ENCODE data around the gene TICRR. TPM values are rescaled to one million over a fixed set of nuclear protein-coding genes. Genes with fewer than 3 reads are reported as not detected.

Gene TICRR
- total RNA-seq, 1 experiment from 2014 or later: 20.5 TPM

GRCh38 chr15:89539027-89539426 lies 36.2 kb upstream of the TICRR start:
- ChIA-PET POLR2A (no interaction called here), CTCF (interaction anchor here (0.7 kb wide), 1 partner anchor 367 kb away, joined by 3 read pairs; no protein-coding TSS in a partner anchor)
- no TSS peak for BruUV-seq (replicated peaks)
- TF ChIP-seq TCF7L2 (IDR thresholded peaks at IDR 0.05; ENCODE audit: low read depth, low read length) (no peak), POLR2AphosphoS5 (IDR thresholded peaks at IDR 0.05; ENCODE audit: low read depth, low read length) (no peak)
- TF ChIP-seq, protein P1, sequence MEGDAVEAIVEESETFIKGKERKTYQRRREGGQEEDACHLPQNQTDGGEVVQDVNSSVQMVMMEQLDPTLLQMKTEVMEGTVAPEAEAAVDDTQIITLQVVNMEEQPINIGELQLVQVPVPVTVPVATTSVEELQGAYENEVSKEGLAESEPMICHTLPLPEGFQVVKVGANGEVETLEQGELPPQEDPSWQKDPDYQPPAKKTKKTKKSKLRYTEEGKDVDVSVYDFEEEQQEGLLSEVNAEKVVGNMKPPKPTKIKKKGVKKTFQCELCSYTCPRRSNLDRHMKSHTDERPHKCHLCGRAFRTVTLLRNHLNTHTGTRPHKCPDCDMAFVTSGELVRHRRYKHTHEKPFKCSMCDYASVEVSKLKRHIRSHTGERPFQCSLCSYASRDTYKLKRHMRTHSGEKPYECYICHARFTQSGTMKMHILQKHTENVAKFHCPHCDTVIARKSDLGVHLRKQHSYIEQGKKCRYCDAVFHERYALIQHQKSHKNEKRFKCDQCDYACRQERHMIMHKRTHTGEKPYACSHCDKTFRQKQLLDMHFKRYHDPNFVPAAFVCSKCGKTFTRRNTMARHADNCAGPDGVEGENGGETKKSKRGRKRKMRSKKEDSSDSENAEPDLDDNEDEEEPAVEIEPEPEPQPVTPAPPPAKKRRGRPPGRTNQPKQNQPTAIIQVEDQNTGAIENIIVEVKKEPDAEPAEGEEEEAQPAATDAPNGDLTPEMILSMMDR (IDR thresholded peaks at IDR 0.05): no peak
- TF ChIP-seq, protein P2, sequence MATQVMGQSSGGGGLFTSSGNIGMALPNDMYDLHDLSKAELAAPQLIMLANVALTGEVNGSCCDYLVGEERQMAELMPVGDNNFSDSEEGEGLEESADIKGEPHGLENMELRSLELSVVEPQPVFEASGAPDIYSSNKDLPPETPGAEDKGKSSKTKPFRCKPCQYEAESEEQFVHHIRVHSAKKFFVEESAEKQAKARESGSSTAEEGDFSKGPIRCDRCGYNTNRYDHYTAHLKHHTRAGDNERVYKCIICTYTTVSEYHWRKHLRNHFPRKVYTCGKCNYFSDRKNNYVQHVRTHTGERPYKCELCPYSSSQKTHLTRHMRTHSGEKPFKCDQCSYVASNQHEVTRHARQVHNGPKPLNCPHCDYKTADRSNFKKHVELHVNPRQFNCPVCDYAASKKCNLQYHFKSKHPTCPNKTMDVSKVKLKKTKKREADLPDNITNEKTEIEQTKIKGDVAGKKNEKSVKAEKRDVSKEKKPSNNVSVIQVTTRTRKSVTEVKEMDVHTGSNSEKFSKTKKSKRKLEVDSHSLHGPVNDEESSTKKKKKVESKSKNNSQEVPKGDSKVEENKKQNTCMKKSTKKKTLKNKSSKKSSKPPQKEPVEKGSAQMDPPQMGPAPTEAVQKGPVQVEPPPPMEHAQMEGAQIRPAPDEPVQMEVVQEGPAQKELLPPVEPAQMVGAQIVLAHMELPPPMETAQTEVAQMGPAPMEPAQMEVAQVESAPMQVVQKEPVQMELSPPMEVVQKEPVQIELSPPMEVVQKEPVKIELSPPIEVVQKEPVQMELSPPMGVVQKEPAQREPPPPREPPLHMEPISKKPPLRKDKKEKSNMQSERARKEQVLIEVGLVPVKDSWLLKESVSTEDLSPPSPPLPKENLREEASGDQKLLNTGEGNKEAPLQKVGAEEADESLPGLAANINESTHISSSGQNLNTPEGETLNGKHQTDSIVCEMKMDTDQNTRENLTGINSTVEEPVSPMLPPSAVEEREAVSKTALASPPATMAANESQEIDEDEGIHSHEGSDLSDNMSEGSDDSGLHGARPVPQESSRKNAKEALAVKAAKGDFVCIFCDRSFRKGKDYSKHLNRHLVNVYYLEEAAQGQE (IDR thresholded peaks at IDR 0.05; ENCODE audit: insufficient read depth in 1 of 2, low read depth in 2 of 2, low read length in 1 of 2): no peak
- no peaks in the 10 kb centered on the region for H3K36me3 ChIP-seq (ENCODE audit: control insufficient read depth, insufficient read depth, low read length)
- no peak overlapping the region for H3K4me3 ChIP-seq (ENCODE audit: low read depth in 2 of 2, low read length in 2 of 2)
- H3K27ac ChIP-seq (ENCODE audit: low read length): no peak overlapping the region
- in situ Hi-C loops (cut with HindIII; ENCODE audit: low pct_unique_long_range_greater_than_20kb, low sequenced_read_pairs): no loop called here
- intact Hi-C loops (cut with micrococcal nuclease; ENCODE audit: unreplicated experiment): no loop called here
- ATAC-seq (no peak), DNase-seq (ENCODE audit: low read depth, low spot score) (no peak)
- no peaks in the 10 kb centered on the region for H3K4me1 ChIP-seq (ENCODE audit: control insufficient read depth, insufficient read depth, low read length)
- no peaks in the 10 kb centered on the region for H3K27me3 ChIP-seq (ENCODE audit: control insufficient read depth, insufficient read depth, low read length)
- H3K9me3 ChIP-seq (ENCODE audit: control insufficient read depth, insufficient read depth, low read depth, low read length): peaks cover 5% of the 10 kb centered on the region; the same call in 1 of the 2 replicates

DNA sequence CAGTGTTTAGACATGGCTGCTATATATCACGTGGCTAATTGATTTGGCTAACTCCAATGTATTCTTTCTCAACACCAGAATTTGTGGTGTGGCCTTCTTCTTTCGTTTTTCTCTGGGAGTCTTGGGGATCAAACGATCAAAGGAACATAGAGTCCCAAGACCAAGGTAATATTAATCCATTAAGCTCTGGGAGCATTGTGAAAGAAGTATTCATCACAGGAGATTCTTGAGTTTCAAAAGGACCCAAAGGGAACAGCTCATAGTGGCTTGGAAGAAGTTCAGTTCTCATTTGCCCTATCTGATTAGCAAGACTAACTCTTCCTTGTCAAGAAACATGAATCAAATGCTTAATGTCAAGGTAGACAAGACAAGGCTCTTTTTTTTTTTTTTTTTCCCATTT lies 32.9 kb upstream of the TICRR start:
- CTCF ChIA-PET: no interaction called here
- ATAC-seq (no peak), DNase-seq (ENCODE audit: low read depth, low spot score) (no peak)
- Histone ChIP-seq H3K4me1 (ENCODE audit: control insufficient read depth, insufficient read depth, low read length) (no peaks in the 10 kb centered on the region), H3K9me3 (ENCODE audit: control insufficient read depth, insufficient read depth, low read depth, low read length) (peaks cover 5% of the 10 kb centered on the region; the same call in 1 of the 2 replicates), H3K27me3 (ENCODE audit: control insufficient read depth, insufficient read depth, low read length) (no peaks in the 10 kb centered on the region), H3K36me3 (ENCODE audit: control insufficient read depth, insufficient read depth, low read length) (no peaks in the 10 kb centered on the region), H3K27ac (ENCODE audit: low read length) (no peak overlapping the region), H3K4me3 (ENCODE audit: low read depth in 2 of 2, low read length in 2 of 2) (no peak overlapping the region)
- no TSS peak for BruUV-seq (replicated peaks)
- in situ Hi-C loops (cut with HindIII; ENCODE audit: low pct_unique_long_range_greater_than_20kb, low sequenced_read_pairs) (no loop called here), intact Hi-C loops (cut with micrococcal nuclease; ENCODE audit: unreplicated experiment) (no loop called here)
- POLR2A ChIA-PET: no interaction called here
- TF ChIP-seq, protein P1 (IDR thresholded peaks at IDR 0.05): no peak
- TF ChIP-seq SIN3A (IDR thresholded peaks at IDR 0.05; ENCODE audit: borderline replicate concordance, insufficient read depth, low read depth, low read length): no peak
- no peak for TF ChIP-seq POLR2AphosphoS5 (IDR thresholded peaks at IDR 0.05; ENCODE audit: low read depth, low read length)
- TF ChIP-seq, protein P2 (IDR thresholded peaks at IDR 0.05; ENCODE audit: insufficient read depth in 1 of 2, low read depth in 2 of 2, low read length in 1 of 2): no peak
- no peak for TF ChIP-seq TCF7L2 (IDR thresholded peaks at IDR 0.05; ENCODE audit: low read depth, low read length)
